ENCODE data around the gene CAVIN2. TPM values are rescaled to one million over a fixed set of nuclear protein-coding genes. Genes with fewer than 3 reads are reported as not detected.

Gene CAVIN2
- total RNA-seq, 6 donors from 2014 or later: 44.0 to 268 (median 173) TPM

- no peak overlapping the region for H3K27ac ChIP-seq
- no peaks in the 10 kb centered on the region for H3K4me1 ChIP-seq
- H3K36me3 ChIP-seq: no peaks in the 10 kb centered on the region
- no peaks in the 10 kb centered on the region for H3K27me3 ChIP-seq
- ATAC-seq (ENCODE audit: low FRiP score in 2 of 2) (no peak), DNase-seq (no peak)
- TF ChIP-seq, protein P1, sequence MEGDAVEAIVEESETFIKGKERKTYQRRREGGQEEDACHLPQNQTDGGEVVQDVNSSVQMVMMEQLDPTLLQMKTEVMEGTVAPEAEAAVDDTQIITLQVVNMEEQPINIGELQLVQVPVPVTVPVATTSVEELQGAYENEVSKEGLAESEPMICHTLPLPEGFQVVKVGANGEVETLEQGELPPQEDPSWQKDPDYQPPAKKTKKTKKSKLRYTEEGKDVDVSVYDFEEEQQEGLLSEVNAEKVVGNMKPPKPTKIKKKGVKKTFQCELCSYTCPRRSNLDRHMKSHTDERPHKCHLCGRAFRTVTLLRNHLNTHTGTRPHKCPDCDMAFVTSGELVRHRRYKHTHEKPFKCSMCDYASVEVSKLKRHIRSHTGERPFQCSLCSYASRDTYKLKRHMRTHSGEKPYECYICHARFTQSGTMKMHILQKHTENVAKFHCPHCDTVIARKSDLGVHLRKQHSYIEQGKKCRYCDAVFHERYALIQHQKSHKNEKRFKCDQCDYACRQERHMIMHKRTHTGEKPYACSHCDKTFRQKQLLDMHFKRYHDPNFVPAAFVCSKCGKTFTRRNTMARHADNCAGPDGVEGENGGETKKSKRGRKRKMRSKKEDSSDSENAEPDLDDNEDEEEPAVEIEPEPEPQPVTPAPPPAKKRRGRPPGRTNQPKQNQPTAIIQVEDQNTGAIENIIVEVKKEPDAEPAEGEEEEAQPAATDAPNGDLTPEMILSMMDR (IDR thresholded peaks at IDR 0.05): no peak
- TF ChIP-seq POLR2AphosphoS5 (IDR thresholded peaks at IDR 0.05) (no peak), EP300 (IDR thresholded peaks at IDR 0.05) (no peak), POLR2A (IDR thresholded peaks at IDR 0.05) (no peak)
- H3K4me3 ChIP-seq: no peak overlapping the region
- H3K9me3 ChIP-seq: no peaks in the 10 kb centered on the region
- WGBS, 2 donors: 78 to 90% methylated on average over 1 of the region's 1 CpG
These were observed 40.5 kb downstream of the CAVIN2 start for GRCh38 chr2:191806396-191806795.

GRCh38 chr2:191804766-191805165, 42.1 kb downstream of the CAVIN2 start:
- TF ChIP-seq POLR2A (IDR thresholded peaks at IDR 0.05) (no peak), EP300 (IDR thresholded peaks at IDR 0.05) (no peak), POLR2AphosphoS5 (IDR thresholded peaks at IDR 0.05) (no peak)
- TF ChIP-seq, protein P1 (IDR thresholded peaks at IDR 0.05): no peak
- ATAC-seq (ENCODE audit: low FRiP score in 2 of 2) (no peak), DNase-seq (no peak)
- Histone ChIP-seq H3K36me3 (no peaks in the 10 kb centered on the region), H3K4me1 (no peaks in the 10 kb centered on the region), H3K27me3 (no peaks in the 10 kb centered on the region), H3K4me3 (no peak overlapping the region), H3K9me3 (no peaks in the 10 kb centered on the region), H3K27ac (no peak overlapping the region)
- 91 to 93% methylated on average over 9 of the region's 9 CpGs for WGBS, 2 donors

- no peak for DNase-seq
- WGBS, 2 donors: 82 to 83% methylated on average over 1 of the region's 1 CpG
- no peaks in the 10 kb centered on the region for H3K36me3 ChIP-seq
- H3K27me3 ChIP-seq: no peaks in the 10 kb centered on the region
- H3K27ac ChIP-seq: no peak overlapping the region
- H3K4me1 ChIP-seq: no peaks in the 10 kb centered on the region
- no peak for ATAC-seq (ENCODE audit: low FRiP score in 2 of 2)
- no peaks in the 10 kb centered on the region for H3K9me3 ChIP-seq
- TF ChIP-seq, protein P1 (IDR thresholded peaks at IDR 0.05): no peak
- TF ChIP-seq POLR2AphosphoS5 (IDR thresholded peaks at IDR 0.05): no peak
- TF ChIP-seq EP300 (IDR thresholded peaks at IDR 0.05): no peak
- no peak for TF ChIP-seq POLR2A (IDR thresholded peaks at IDR 0.05)
- no peak overlapping the region for H3K4me3 ChIP-seq
These were observed 43.9 kb downstream of the CAVIN2 start for GRCh38 chr2:191803007-191803406.

DNA sequence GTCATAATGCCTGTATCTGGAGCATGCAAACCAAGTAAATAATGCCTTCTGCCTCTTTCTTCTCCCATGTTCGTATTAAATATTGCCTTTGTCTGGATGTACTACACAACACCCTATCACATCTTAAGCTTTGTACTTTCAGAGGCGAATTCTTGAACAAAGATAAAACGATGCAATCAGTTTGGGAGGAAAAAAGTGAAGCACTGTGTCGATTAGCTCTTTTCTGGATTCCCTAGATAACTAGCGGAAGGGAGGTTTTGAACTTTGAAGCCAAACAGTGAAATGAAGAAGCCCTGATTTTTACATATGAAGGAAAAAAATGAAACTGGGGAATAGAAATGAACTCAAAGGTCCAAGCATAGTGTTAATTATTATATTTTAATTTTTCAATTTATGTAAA, 44.7 kb downstream of the CAVIN2 start:
- 76 to 83% methylated on average over 5 of the region's 5 CpGs for WGBS, 2 donors
- no peaks in the 10 kb centered on the region for H3K9me3 ChIP-seq
- H3K36me3 ChIP-seq: no peaks in the 10 kb centered on the region
- no peak for TF ChIP-seq EP300 (IDR thresholded peaks at IDR 0.05)
- TF ChIP-seq POLR2A (IDR thresholded peaks at IDR 0.05): no peak
- TF ChIP-seq, protein P1 (IDR thresholded peaks at IDR 0.05): no peak
- no peak for TF ChIP-seq POLR2AphosphoS5 (IDR thresholded peaks at IDR 0.05)
- no peaks in the 10 kb centered on the region for H3K4me1 ChIP-seq
- no peak overlapping the region for H3K27ac ChIP-seq
- DNase-seq (no peak), ATAC-seq (ENCODE audit: low FRiP score in 2 of 2) (no peak)
- H3K4me3 ChIP-seq: no peak overlapping the region
- H3K27me3 ChIP-seq: no peaks in the 10 kb centered on the region

GRCh38 chr2:191800874-191801273, 46.0 kb downstream of the CAVIN2 start:
- 80 to 82% methylated on average over 1 of the region's 1 CpG for WGBS, 2 donors
- no peaks in the 10 kb centered on the region for H3K4me1 ChIP-seq
- H3K9me3 ChIP-seq: no peaks in the 10 kb centered on the region
- H3K4me3 ChIP-seq: no peak overlapping the region
- H3K36me3 ChIP-seq: no peaks in the 10 kb centered on the region
- no peak for DNase-seq
- ATAC-seq (ENCODE audit: low FRiP score in 2 of 2): no peak
- no peak for TF ChIP-seq POLR2A (IDR thresholded peaks at IDR 0.05)
- TF ChIP-seq, protein P1 (IDR thresholded peaks at IDR 0.05): no peak
- no peak for TF ChIP-seq EP300 (IDR thresholded peaks at IDR 0.05)
- no peak for TF ChIP-seq POLR2AphosphoS5 (IDR thresholded peaks at IDR 0.05)
- no peaks in the 10 kb centered on the region for H3K27me3 ChIP-seq
- H3K27ac ChIP-seq: no peak overlapping the region

Data from upper lobe of left lung (tissue), 6 donors.